H9 (cell line): ENCODE data around the gene TNFRSF11A. TPM values are rescaled to one million over a fixed set of nuclear protein-coding genes. Genes with fewer than 3 reads are reported as not detected.

ENCODE experiments used
- DNase-seq: peaks from one replicate; pipeline ENCODE4 v3.0.0-alpha.2; 2017
- H2AFZ ChIP-seq: one replicate; pipeline ENCODE4 v1.6.1; 2013; ENCODE audit warnings: mild to moderate bottlenecking, low read length, control low read depth, moderate library complexity
- H2AK5ac ChIP-seq: 2 replicates; pipeline ENCODE4 v1.6.1; 2013; ENCODE audit warnings: low read length, control low read depth, mixed read lengths; ENCODE audit not compliant: insufficient read length
- H2BK120ac ChIP-seq: one replicate; pipeline ENCODE4 v1.6.1; 2013; ENCODE audit warnings: low read depth, mild to moderate bottlenecking, low read length, control low read depth, inconsistent platforms; ENCODE audit not compliant: poor library complexity, severe bottlenecking
- H2BK12ac ChIP-seq: 2 replicates; pipeline ENCODE4 v1.6.1; 2013; ENCODE audit warnings: low read length, control low read depth, mixed read lengths, low read depth; ENCODE audit not compliant: insufficient read length
- H2BK15ac ChIP-seq: 2 replicates; pipeline ENCODE4 v1.6.1; 2013; ENCODE audit warnings: low read depth, low read length, control low read depth
- H2BK20ac ChIP-seq: one replicate; pipeline ENCODE4 v1.6.1; 2013; ENCODE audit warnings: low read depth, mild to moderate bottlenecking, low read length, control low read depth, inconsistent platforms; ENCODE audit not compliant: poor library complexity, severe bottlenecking
- H2BK5ac ChIP-seq: 2 replicates; pipeline ENCODE4 v1.6.1; 2013; ENCODE audit warnings: low read length, control low read depth, mixed read lengths; ENCODE audit not compliant: insufficient read length
- H3K14ac ChIP-seq: 2 replicates; pipeline ENCODE4 v1.6.1; 2013; ENCODE audit warnings: low read length, control low read depth; ENCODE audit not compliant: insufficient read depth
- H3K18ac ChIP-seq: 2 replicates; pipeline ENCODE4 v1.6.1; 2013; ENCODE audit warnings: low read depth, mild to moderate bottlenecking, mixed read lengths, low read length, control low read depth; ENCODE audit not compliant: insufficient read length
- H3K23ac ChIP-seq: 2 replicates; pipeline ENCODE4 v1.6.1; 2013; ENCODE audit warnings: low read length, control low read depth, mixed read lengths, low read depth; ENCODE audit not compliant: insufficient read length
- H3K23me2 ChIP-seq: 2 replicates; pipeline ENCODE4 v1.6.1; 2013; ENCODE audit warnings: low read depth, mild to moderate bottlenecking, mixed read lengths, low read length, control low read depth; ENCODE audit not compliant: insufficient read length, poor library complexity, severe bottlenecking
- H3K27ac ChIP-seq: 2 replicates; pipeline ENCODE4 v1.5.1; 2013; ENCODE audit warnings: low read length, control low read depth, mixed read lengths, low read depth; ENCODE audit not compliant: insufficient read length
- H3K27me3 ChIP-seq: 2 replicates; pipeline ENCODE4 v1.6.1; 2013; ENCODE audit warnings: low read length, control low read depth, inconsistent platforms; ENCODE audit not compliant: insufficient read depth
- H3K4ac ChIP-seq: 2 replicates; pipeline ENCODE4 v1.6.1; 2013; ENCODE audit warnings: low read depth, mild to moderate bottlenecking, control low read depth, inconsistent platforms, low read length, moderate library complexity
- H3K4me1 ChIP-seq: 2 replicates; pipeline ENCODE4 v1.6.1; 2013; ENCODE audit warnings: low read length, control low read depth, inconsistent platforms; ENCODE audit not compliant: insufficient read depth
- H3K4me2 ChIP-seq: 2 replicates; pipeline ENCODE4 v1.6.1; 2013; ENCODE audit warnings: low read length, control low read depth, mixed read lengths; ENCODE audit not compliant: insufficient read length, insufficient read depth
- H3K56ac ChIP-seq: 2 replicates; pipeline ENCODE4 v1.6.1; 2013; ENCODE audit warnings: low read depth, mild to moderate bottlenecking, mixed read lengths, low read length, control low read depth; ENCODE audit not compliant: insufficient read length
- H3K79me1 ChIP-seq: 2 replicates; pipeline ENCODE4 v1.6.1; 2013; ENCODE audit warnings: low read depth, mild to moderate bottlenecking, moderate library complexity, low read length, control low read depth, inconsistent platforms; ENCODE audit not compliant: insufficient read depth, poor library complexity, severe bottlenecking
- H3K79me2 ChIP-seq: 2 replicates; pipeline ENCODE4 v1.6.1; 2013; ENCODE audit warnings: low read length, control low read depth, inconsistent platforms; ENCODE audit not compliant: insufficient read depth
- H3K9ac ChIP-seq: 2 replicates; pipeline ENCODE4 v1.6.1; 2013; ENCODE audit warnings: low read length, control low read depth, mixed read lengths; ENCODE audit not compliant: insufficient read length; ENCODE audit errors: extremely low read depth
- H3K9me3 ChIP-seq: one replicate; pipeline ENCODE4 v1.6.1; 2013; ENCODE audit warnings: low read depth, low read length, inconsistent platforms; ENCODE audit not compliant: control insufficient read depth
- H3T11ph ChIP-seq: one replicate; pipeline ENCODE4 v1.6.1; 2013; ENCODE audit warnings: mild to moderate bottlenecking, low read length, control low read depth, inconsistent platforms
- H4K20me1 ChIP-seq: one replicate; pipeline ENCODE4 v1.6.1; 2013; ENCODE audit not compliant: control insufficient read depth, insufficient read length, insufficient read depth
- H4K5ac ChIP-seq: 2 replicates; pipeline ENCODE4 v1.6.1; 2013; ENCODE audit warnings: low read depth, mild to moderate bottlenecking, mixed read lengths, low read length, control low read depth; ENCODE audit not compliant: insufficient read length
- H4K8ac ChIP-seq: replicated peaks from 2 replicates; pipeline ENCODE4 v1.6.1; 2013; ENCODE audit warnings: low read length, control low read depth, mixed read lengths, low read depth; ENCODE audit not compliant: insufficient read length
- H4K91ac ChIP-seq: 2 replicates; pipeline ENCODE4 v1.6.1; 2013; ENCODE audit warnings: low read depth, mild to moderate bottlenecking, moderate library complexity, mixed read lengths, low read length, control low read depth; ENCODE audit not compliant: insufficient read length
- H3K27ac Mint-ChIP-seq, 3 experiments: 2 replicates in 2 of 3; 3 replicates in 1 of 3; pipeline ENCODE4 v1.8.0; 2020 to 2021; ENCODE audit warnings: mixed read lengths in 3 of 3, mild to moderate bottlenecking in 1 of 3, moderate library complexity in 1 of 3
- H3K27me3 Mint-ChIP-seq: 2 replicates; pipeline ENCODE4 v1.8.0; 2021; ENCODE audit warnings: low read depth, mild to moderate bottlenecking, moderate library complexity, mixed read lengths
- H3K36me3 Mint-ChIP-seq, 3 experiments: 2 replicates in 2 of 3; 3 replicates in 1 of 3; pipeline ENCODE4 v1.8.0; 2020 to 2021; ENCODE audit warnings: low read depth in 3 of 3, mixed read lengths in 3 of 3; ENCODE audit not compliant: insufficient read depth in 1 of 3
- H3K4me1 Mint-ChIP-seq, 2 experiments: 2 replicates each; pipeline ENCODE4 v1.8.0; 2020; ENCODE audit warnings: mixed read lengths in 2 of 2
- H3K4me3 Mint-ChIP-seq, 2 experiments: 2 replicates in 1 of 2; 3 replicates in 1 of 2; pipeline ENCODE4 v1.8.0; 2020 to 2021; ENCODE audit warnings: mild to moderate bottlenecking in 2 of 2, mixed read lengths in 2 of 2, moderate library complexity in 1 of 2
- H3K9me3 Mint-ChIP-seq, 2 experiments: 2 replicates in 1 of 2; 3 replicates in 1 of 2; pipeline ENCODE4 v1.8.0; 2020; ENCODE audit warnings: mild to moderate bottlenecking in 2 of 2, mixed read lengths in 2 of 2, moderate library complexity in 1 of 2
- CTCF ChIP-seq: fragments of 200-600 bp; sonication (generic); conservative IDR thresholded peaks from 3 replicates; pipeline ENCODE4 v1.8.0; 2021; ENCODE audit warnings: antibody characterized with exemption, mild to moderate bottlenecking
- whole genome bisulfite sequencing: extraction: QIAGEN DNeasy Blood & Tissue Kit; methylation state at CpG from one replicate; pipeline ENCODE4 v1.1.7; 2013; ENCODE audit warnings: missing lambda C conversion rate, low lambda C conversion rate, mixed read lengths; ENCODE audit not compliant: insufficient read length; ENCODE audit errors: extremely low coverage; 5-methylcytosine and 5-hydroxymethylcytosine counted together
- total RNA-seq: library from RNA; stranded (reverse); gene quantifications from 2 replicates; pipeline ENCODE4 v1.2.1, GENCODE V29; 2021

TNFRSF11A gene
- total RNA-seq, 1 experiment from 2014 or later: 7.8 TPM

- H4K20me1 ChIP-seq: no peaks in the 10 kb centered on the region
- no peak overlapping the region for H3T11ph ChIP-seq
- H3K4me3 Mint-ChIP-seq: no peak overlapping the region
- H3K4me2 ChIP-seq: no peak overlapping the region
- no peak overlapping the region for H4K91ac ChIP-seq
- no peak overlapping the region for H3K23ac ChIP-seq
- peaks cover 7% of the 10 kb centered on the region; the same call in 1 of the 2 replicates for H3K4me1 ChIP-seq
- H4K5ac ChIP-seq: no peak overlapping the region
- no peaks in the 10 kb centered on the region for H3K9me3 ChIP-seq
- H3K4ac ChIP-seq: no peak overlapping the region
- no peaks in the 10 kb centered on the region for H3K79me2 ChIP-seq
- no peak for DNase-seq
- WGBS: no CpG with 5 or more reads among the region's 7 CpGs
- no peak overlapping the region for H2AK5ac ChIP-seq
- H2BK12ac ChIP-seq: no peak overlapping the region
- no peak overlapping the region for H3K56ac ChIP-seq
- no peak overlapping the region for H2BK120ac ChIP-seq
- H2AFZ ChIP-seq: no peak overlapping the region
- H3K23me2 ChIP-seq: no peaks in the 10 kb centered on the region
- H3K27ac Mint-ChIP-seq: no peak overlapping the region; a peak in 2 of 7 replicates
- peaks cover 2 to 8% (median 5%) of the 10 kb centered on the region in 3 experiments; a peak in 6 of 7 replicates for H3K36me3 Mint-ChIP-seq
- no peak overlapping the region for H3K27ac ChIP-seq
- H3K4me1 Mint-ChIP-seq: peaks cover 26 to 28% of the 10 kb centered on the region in 2 experiments
- no peak overlapping the region for H2BK15ac ChIP-seq
- H3K14ac ChIP-seq: no peak overlapping the region
- TF ChIP-seq CTCF: no peak
- no peak overlapping the region for H2BK20ac ChIP-seq
- H3K9ac ChIP-seq: no peak overlapping the region
- H4K8ac ChIP-seq: no peak overlapping the region
- H3K9me3 Mint-ChIP-seq: no peaks in the 10 kb centered on the region
- no peaks in the 10 kb centered on the region for H3K27me3 ChIP-seq
- H2BK5ac ChIP-seq: no peak overlapping the region
- no peaks in the 10 kb centered on the region for H3K79me1 ChIP-seq
- H3K27me3 Mint-ChIP-seq: no peaks in the 10 kb centered on the region
- no peak overlapping the region for H3K18ac ChIP-seq
These were observed 52.2 kb downstream of the TNFRSF11A start for GRCh38 chr18:62377131-62377807.
